Peyer's patch (tissue), 4 donors: ENCODE measurements around the gene OXNAD1.

ENCODE experiments used
- CTCF ChIP-seq, 6 experiments: fragments of 450-650 bp in 4 of 6; fragments of 200-600 bp in 2 of 6; sonication (generic) in 1 of 6; IDR thresholded peaks; one replicate each; pipeline ENCODE4 v1.5.1; 2017 to 2019; ENCODE audit warnings: antibody characterized with exemption in 6 of 6, mild to moderate bottlenecking in 3 of 6, moderate library complexity in 1 of 6
- POLR2A ChIP-seq, 2 donors: fragments of 450-650 bp; IDR thresholded peaks; one replicate each; pipeline ENCODE4 v1.5.1; 2017; ENCODE audit warnings: antibody characterized with exemption in 2 of 2, mild to moderate bottlenecking in 2 of 2, moderate library complexity in 2 of 2

GRCh38 chr3:16229681-16230080 is 35.3 kb upstream of the OXNAD1 start:
- TF ChIP-seq CTCF (IDR thresholded peaks at IDR 0.05) (no peak), POLR2A (IDR thresholded peaks at IDR 0.05) (no peak)
